ENCODE data around the gene HOXC12.

HOXC12 gene

GRCh38 chr12:53989227-53990113 is 34.8 kb downstream of the HOXC12 start:
- peak overlapping the region; percentile 96 for H3K4me3 ChIP-seq (ENCODE audit: low read depth, low read length)
- POLR2A ChIA-PET: no interaction called here
- TF ChIP-seq, protein P1, sequence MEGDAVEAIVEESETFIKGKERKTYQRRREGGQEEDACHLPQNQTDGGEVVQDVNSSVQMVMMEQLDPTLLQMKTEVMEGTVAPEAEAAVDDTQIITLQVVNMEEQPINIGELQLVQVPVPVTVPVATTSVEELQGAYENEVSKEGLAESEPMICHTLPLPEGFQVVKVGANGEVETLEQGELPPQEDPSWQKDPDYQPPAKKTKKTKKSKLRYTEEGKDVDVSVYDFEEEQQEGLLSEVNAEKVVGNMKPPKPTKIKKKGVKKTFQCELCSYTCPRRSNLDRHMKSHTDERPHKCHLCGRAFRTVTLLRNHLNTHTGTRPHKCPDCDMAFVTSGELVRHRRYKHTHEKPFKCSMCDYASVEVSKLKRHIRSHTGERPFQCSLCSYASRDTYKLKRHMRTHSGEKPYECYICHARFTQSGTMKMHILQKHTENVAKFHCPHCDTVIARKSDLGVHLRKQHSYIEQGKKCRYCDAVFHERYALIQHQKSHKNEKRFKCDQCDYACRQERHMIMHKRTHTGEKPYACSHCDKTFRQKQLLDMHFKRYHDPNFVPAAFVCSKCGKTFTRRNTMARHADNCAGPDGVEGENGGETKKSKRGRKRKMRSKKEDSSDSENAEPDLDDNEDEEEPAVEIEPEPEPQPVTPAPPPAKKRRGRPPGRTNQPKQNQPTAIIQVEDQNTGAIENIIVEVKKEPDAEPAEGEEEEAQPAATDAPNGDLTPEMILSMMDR (IDR thresholded peaks at IDR 0.05; ENCODE audit: insufficient read depth, low read length, missing control alignments): peak; percentile 46
- no peak for DNase-seq (ENCODE audit: low read depth, low spot score)
- CTCF ChIA-PET: interaction anchor here (1.1 to 5.8 kb wide), 18 partner anchors 10 to 244 kb away, joined by 3 to 401 read pairs (median 30); partner anchors contain the start of genes HOXC8, HOXC9 and SMUG1

DNA sequence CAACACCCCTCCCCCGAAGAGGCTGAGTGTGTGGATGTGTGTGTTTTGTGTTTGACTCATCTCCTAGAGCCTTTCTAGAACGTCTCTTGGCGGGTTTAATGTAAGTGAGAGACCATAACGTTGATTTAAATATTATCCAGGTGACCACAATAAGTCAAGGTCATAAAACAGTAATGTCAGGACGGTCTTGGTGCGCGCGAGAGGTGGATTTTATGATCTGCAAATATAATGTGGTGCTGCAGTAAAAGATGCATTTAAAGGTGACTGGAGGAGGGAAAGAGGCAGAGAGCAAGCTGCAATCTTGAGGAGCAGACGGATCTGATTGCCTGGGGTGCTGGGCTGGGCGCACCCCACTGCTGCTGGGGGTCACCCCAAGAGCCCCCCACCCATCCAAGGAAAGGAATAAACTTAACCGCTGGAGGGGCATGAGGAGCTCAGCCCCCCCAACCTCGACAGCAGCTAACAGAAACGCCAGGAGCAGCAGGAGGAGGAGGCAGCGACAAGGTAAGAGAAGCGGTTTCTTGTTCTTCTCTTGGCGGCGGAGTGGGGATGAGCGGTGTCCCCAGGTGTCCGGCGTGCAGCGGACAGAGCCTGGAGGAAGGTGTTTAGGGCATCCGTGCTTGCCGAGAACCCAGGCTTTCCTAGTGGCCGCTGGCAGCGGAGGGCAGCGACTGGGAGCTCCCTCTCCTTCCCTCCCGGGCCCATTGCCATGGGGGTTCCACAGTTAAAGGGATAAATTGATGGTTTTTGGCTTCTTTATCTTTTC is 35.8 kb downstream of the HOXC12 start:
- ChIA-PET CTCF (interaction anchor here (0.6 to 6.4 kb wide), 23 partner anchors 9 to 389 kb away, joined by 3 to 88 read pairs (median 7); partner anchors contain the start of genes HOXC5, HOXC8 and HOXC9), POLR2A (interaction anchor here (0.5 to 3.8 kb wide), 10 partner anchors 10 to 211 kb away, joined by 3 to 22 read pairs (median 6); partner anchors contain the start of genes HOXC6, HOXC8 and HOXC9)
- H3K4me3 ChIP-seq (ENCODE audit: low read depth, low read length): peak overlapping the region; percentile 96
- no peak for DNase-seq (ENCODE audit: low read depth, low spot score)
- TF ChIP-seq, protein P1 (IDR thresholded peaks at IDR 0.05; ENCODE audit: insufficient read depth, low read length, missing control alignments): no peak

DNA sequence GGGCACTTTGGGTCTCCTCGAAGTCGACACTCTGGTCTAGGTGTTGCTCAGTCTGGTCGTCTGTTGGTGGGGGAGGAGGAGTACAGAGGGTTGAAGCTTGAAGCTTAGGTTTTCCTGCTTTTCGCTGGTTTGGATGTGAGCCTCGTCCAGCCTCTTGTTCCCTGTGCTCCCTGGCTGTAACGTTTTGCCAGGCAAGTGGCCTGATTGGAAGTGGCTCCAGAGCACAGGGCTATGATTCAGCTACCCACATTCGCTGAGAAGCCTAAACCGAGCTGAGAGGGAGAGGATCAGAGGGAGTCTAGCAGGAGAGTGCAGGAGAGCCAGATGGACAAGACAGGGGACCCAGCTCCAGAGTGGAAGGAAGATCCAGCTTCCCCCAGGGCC is 36.4 kb downstream of the HOXC12 start:
- ChIA-PET CTCF (interaction anchor here (0.6 to 6.4 kb wide), 26 partner anchors 8 to 388 kb away, joined by 3 to 88 read pairs (median 6); partner anchors contain the start of genes HOXC5, HOXC8 and HOXC9), POLR2A (interaction anchor here (0.5 to 3.8 kb wide), 11 partner anchors 10 to 210 kb away, joined by 3 to 22 read pairs (median 5); partner anchors contain the start of genes HOXC6, HOXC8 and HOXC9)
- DNase-seq (ENCODE audit: low read depth, low spot score): no peak
- peak overlapping the region; percentile 96 for H3K4me3 ChIP-seq (ENCODE audit: low read depth, low read length)
- TF ChIP-seq, protein P1 (IDR thresholded peaks at IDR 0.05; ENCODE audit: insufficient read depth, low read length, missing control alignments): no peak

GRCh38 chr12:53992377-53992889 is 37.7 kb downstream of the HOXC12 start:
- ChIA-PET CTCF (interaction anchor here (0.6 to 6.4 kb wide), 16 partner anchors 8 to 387 kb away, joined by 3 to 88 read pairs (median 10); partner anchors contain the start of genes HOXC10, HOXC5, HOXC8 and SMUG1), POLR2A (interaction anchor here (0.8 to 3.8 kb wide), 7 partner anchors 7 to 366 kb away, joined by 3 to 22 read pairs (median 5); partner anchors contain the start of genes HOXC10, HOXC8 and HOXC9)
- H3K4me3 ChIP-seq (ENCODE audit: low read depth, low read length): peak overlapping the region; percentile 96
- TF ChIP-seq, protein P1 (IDR thresholded peaks at IDR 0.05; ENCODE audit: insufficient read depth, low read length, missing control alignments): no peak
- DNase-seq (ENCODE audit: low read depth, low spot score): no peak

DNA sequence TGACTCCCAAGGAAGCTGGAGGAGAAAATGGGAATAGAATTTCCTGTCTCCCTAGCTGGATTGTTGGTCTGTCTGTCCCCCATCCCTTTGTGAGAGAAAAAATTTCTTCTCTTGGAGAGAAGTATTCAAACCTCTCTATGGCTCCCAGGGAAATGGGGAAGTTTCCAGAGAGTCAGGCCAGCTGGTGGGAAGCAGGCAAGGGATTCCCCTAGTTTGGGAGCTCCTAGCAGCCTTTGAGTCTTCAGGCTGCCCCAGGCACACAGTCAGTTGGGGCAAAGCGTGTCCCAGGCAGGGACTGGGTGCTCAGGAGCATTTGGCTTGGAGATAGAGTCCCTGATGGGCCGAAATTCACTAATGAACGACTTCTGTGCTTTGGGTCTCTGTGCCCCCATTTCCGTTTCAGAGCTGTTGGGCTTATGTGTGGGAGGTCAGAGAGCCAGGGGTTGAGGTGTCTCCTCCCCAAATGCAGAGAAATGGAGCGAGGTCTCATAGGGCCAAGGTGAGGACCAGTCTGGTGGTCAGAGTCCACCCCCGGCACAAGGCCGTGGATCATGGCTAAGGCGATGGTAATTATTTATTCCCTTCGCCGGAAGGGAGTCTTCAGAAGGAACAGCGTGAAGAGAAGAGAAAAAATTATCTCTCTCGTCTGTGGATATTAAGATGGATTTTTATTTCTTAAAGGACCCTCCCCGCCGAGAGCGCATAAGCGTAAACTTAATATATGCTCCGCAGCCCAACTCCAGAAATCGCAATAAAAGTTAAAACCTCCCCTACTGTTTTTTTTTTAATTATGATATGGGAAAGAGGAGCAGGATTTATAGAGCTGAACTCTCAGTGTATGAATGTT is 38.7 kb downstream of the HOXC12 start:
- TF ChIP-seq, protein P1 (IDR thresholded peaks at IDR 0.05; ENCODE audit: insufficient read depth, low read length, missing control alignments): no peak
- ChIA-PET POLR2A (interaction anchor here (0.7 to 3.8 kb wide), 5 partner anchors 8 to 365 kb away, joined by 3 to 22 read pairs (median 5); partner anchors contain the start of genes HOXC10, HOXC8 and HOXC9), CTCF (interaction anchor here (0.7 to 6.4 kb wide), 9 partner anchors 9 to 246 kb away, joined by 3 to 88 read pairs (median 16); partner anchors contain the start of genes HOXC10, HOXC5, HOXC8 and SMUG1)
- no peak for DNase-seq (ENCODE audit: low read depth, low spot score)
- peak overlapping the region; percentile 96 for H3K4me3 ChIP-seq (ENCODE audit: low read depth, low read length)
